IMR-90 (cell line): ENCODE measurements around the gene NEURL4. TPM values are rescaled to one million over a fixed set of nuclear protein-coding genes. Genes with fewer than 3 reads are reported as not detected.

ENCODE experiments used
- ATAC-seq: fragments of 200-7000 bp; cut with Tn5 transposase; 2 replicates; pipeline ENCODE4 v1.9.1; 2020; ENCODE audit warnings: low read depth, mild to moderate bottlenecking, moderate library complexity
- BruUV-seq: library from RNA; stranded (reverse); fragments of 400-500 nt; replicated peaks from 2 replicates; lab custom pipeline; 2021; lab: Mats Ljungman, UMichigan
- CTCF ChIA-PET: fragments of 300-600 bp; formaldehyde crosslinking; extraction: SDS; loops from one replicate; lab custom pipeline; 2021; ENCODE audit warnings: antibody characterized with exemption; lab: Yijun Ruan, JAX
- POLR2A ChIA-PET: fragments of 300-600 bp; sonication (Branson Sonifier 250); formaldehyde crosslinking; loops from one replicate; lab custom pipeline; 2022; ENCODE audit warnings: antibody characterized with exemption; ENCODE audit not compliant: unreplicated experiment; lab: Charles Lee
- DNase-seq: peaks from one replicate; pipeline ENCODE4 v3.0.0; 2013
- H2AFZ ChIP-seq: replicated peaks from 2 replicates; pipeline ENCODE3; 2013; ENCODE audit warnings: low read length, mild to moderate bottlenecking; ENCODE audit not compliant: poor library complexity
- H2AK5ac ChIP-seq: 2 replicates; pipeline ENCODE4 v1.6.1; 2013; ENCODE audit warnings: low read depth, low read length, inconsistent platforms
- H2AK9ac ChIP-seq: replicated peaks from 2 replicates; pipeline ENCODE3; 2013; ENCODE audit warnings: mild to moderate bottlenecking, low read depth, low read length, moderate library complexity; ENCODE audit not compliant: poor library complexity
- H2BK120ac ChIP-seq: 2 replicates; pipeline ENCODE4 v1.6.1; 2013; ENCODE audit warnings: low read depth, low read length, inconsistent platforms
- H2BK15ac ChIP-seq: 3 replicates; pipeline ENCODE4 v1.6.1; 2013; ENCODE audit warnings: low read depth, low read length, inconsistent platforms
- H2BK20ac ChIP-seq: 2 replicates; pipeline ENCODE4 v1.6.1; 2013; ENCODE audit warnings: low read depth, mild to moderate bottlenecking, inconsistent platforms, low read length, moderate library complexity
- H2BK5ac ChIP-seq: 2 replicates; pipeline ENCODE4 v1.6.1; 2013; ENCODE audit warnings: mild to moderate bottlenecking, low read depth, low read length, inconsistent platforms; ENCODE audit not compliant: poor library complexity, severe bottlenecking
- H3K14ac ChIP-seq: replicated peaks from 2 replicates; pipeline ENCODE4 v1.6.1; 2013; ENCODE audit warnings: low read depth, low read length, inconsistent platforms
- H3K18ac ChIP-seq: 2 replicates; pipeline ENCODE4 v1.6.1; 2013; ENCODE audit warnings: low read depth, low read length, control low read depth
- H3K23ac ChIP-seq: 2 replicates; pipeline ENCODE4 v1.6.1; 2013; ENCODE audit warnings: low read depth, low read length, inconsistent platforms
- H3K27ac ChIP-seq: 2 replicates; pipeline ENCODE4 v1.5.1; 2013; ENCODE audit warnings: mild to moderate bottlenecking, control low read depth, low read length; ENCODE audit not compliant: insufficient read depth
- H3K27me3 ChIP-seq: 2 replicates; pipeline ENCODE4 v1.6.1; 2013; ENCODE audit warnings: low read length; ENCODE audit not compliant: control insufficient read depth, insufficient read depth
- H3K36me3 ChIP-seq: 2 replicates; pipeline ENCODE4 v1.6.1; 2013; ENCODE audit warnings: low read length, mixed read lengths; ENCODE audit not compliant: control insufficient read depth, insufficient read depth
- H3K4ac ChIP-seq: 2 replicates; pipeline ENCODE4 v1.6.1; 2013; ENCODE audit warnings: low read depth, low read length, inconsistent platforms
- H3K4me1 ChIP-seq: 2 replicates; pipeline ENCODE4 v1.6.1; 2013; ENCODE audit warnings: low read length, mixed read lengths; ENCODE audit not compliant: control insufficient read depth, insufficient read depth
- H3K4me2 ChIP-seq: 2 replicates; pipeline ENCODE4 v1.6.1; 2013; ENCODE audit warnings: low read depth, mild to moderate bottlenecking, control low read depth, low read length, moderate library complexity
- H3K4me3 ChIP-seq: 2 replicates; pipeline ENCODE4 v1.5.1; 2013; ENCODE audit warnings: low read depth, mild to moderate bottlenecking, control low read depth, low read length, moderate library complexity; ENCODE audit not compliant: insufficient read depth
- H3K56ac ChIP-seq: 2 replicates; pipeline ENCODE4 v1.6.1; 2013; ENCODE audit warnings: low read length, inconsistent platforms; ENCODE audit not compliant: insufficient read depth; ENCODE audit errors: extremely low read depth
- H3K79me1 ChIP-seq, 2 experiments: 2 replicates each; pipeline ENCODE4 v1.6.1; 2013; ENCODE audit warnings: low read length in 2 of 2, inconsistent platforms in 1 of 2, low read depth in 1 of 2
- H3K9ac ChIP-seq: 2 replicates; pipeline ENCODE4 v1.6.1; 2013; ENCODE audit warnings: low read depth, low read length, control low read depth
- H3K9me1 ChIP-seq: 2 replicates; pipeline ENCODE4 v1.6.1; 2013; ENCODE audit warnings: low read length, inconsistent platforms; ENCODE audit not compliant: insufficient read depth
- H3K9me3 ChIP-seq: 2 replicates; pipeline ENCODE4 v1.6.1; 2013; ENCODE audit warnings: low read length; ENCODE audit not compliant: control insufficient read depth, insufficient read depth
- H4K20me1 ChIP-seq: 2 replicates; pipeline ENCODE4 v1.6.1; 2013; ENCODE audit warnings: low read length, inconsistent platforms; ENCODE audit not compliant: insufficient read depth
- H4K5ac ChIP-seq: 2 replicates; pipeline ENCODE4 v1.6.1; 2013; ENCODE audit warnings: mild to moderate bottlenecking, low read depth, low read length, control low read depth
- H4K8ac ChIP-seq, 2 experiments: 2 replicates each; pipeline ENCODE4 v1.6.1; 2013; ENCODE audit warnings: low read depth in 2 of 2, low read length in 2 of 2, control low read depth in 1 of 2, inconsistent platforms in 1 of 2
- H4K91ac ChIP-seq: 2 replicates; pipeline ENCODE4 v1.6.1; 2013; ENCODE audit warnings: low read depth, low read length, inconsistent platforms; ENCODE audit not compliant: insufficient read depth
- BHLHE40 ChIP-seq: fragments of 150-350 bp; IDR thresholded peaks from 2 replicates; pipeline ENCODE4 v1.6.1; 2016; ENCODE audit warnings: mild to moderate bottlenecking, low read depth, low read length
- CEBPB ChIP-seq: IDR thresholded peaks from 2 replicates; pipeline ENCODE4 v1.6.1; 2012; ENCODE audit warnings: low read depth, low read length, improper control_type of control experiment
- RFX5 ChIP-seq: IDR thresholded peaks from 2 replicates; pipeline ENCODE4 v1.8.0; 2012; ENCODE audit warnings: low read depth, mild to moderate bottlenecking, low read length, moderate library complexity
- WGBS, 2 experiments: methylation state at CpG; one replicate each; pipeline versions ENCODE4 v1.1.5 to v1.1.7; 2013; ENCODE audit warnings: missing lambda C conversion rate in 2 of 2; ENCODE audit not compliant: insufficient read length in 1 of 2; ENCODE audit errors: extremely low coverage in 2 of 2; 5-methylcytosine and 5-hydroxymethylcytosine counted together
- dilution Hi-C: fragments of 300-500 bp; cut with HindIII; formaldehyde crosslinking; loops from one replicate; pipeline ENCODE4 v1.14.3; 2018; ENCODE audit warnings: low sequenced_read_pairs; ENCODE audit not compliant: unreplicated experiment
- in situ Hi-C: fragments of 300-500 bp; cut with MboI; formaldehyde crosslinking; loops from 3 replicates; pipeline ENCODE4 v1.14.3; 2019; ENCODE audit warnings: low sequenced_read_pairs, inconsistent platforms, mixed read lengths
- intact Hi-C: fragments of 100-400 bp; cut with micrococcal nuclease; formaldehyde crosslinking; loops from 2 replicates; pipeline ENCODE4 v1.10.0; 2022
- polyA plus RNA-seq, 3 experiments: library from polyadenylated mRNA; depleted of rRNA; stranded (reverse); fragments of >200 nt; gene quantifications; 2 replicates each; pipeline ENCODE4 v1.2.3, GENCODE V29; 2012; ENCODE audit warnings: low replicate concordance in 1 of 3
- total RNA-seq: library from RNA; depleted of rRNA; stranded (reverse); fragments of >200 nt; gene quantifications from 2 replicates; pipeline ENCODE4 v1.2.3, GENCODE V29; 2012

NEURL4 gene
- total and polyA plus RNA-seq, 2 of the 4 experiments (the other 2 are of a cell fraction) = 8.4 to 23.3 TPM

DNA sequence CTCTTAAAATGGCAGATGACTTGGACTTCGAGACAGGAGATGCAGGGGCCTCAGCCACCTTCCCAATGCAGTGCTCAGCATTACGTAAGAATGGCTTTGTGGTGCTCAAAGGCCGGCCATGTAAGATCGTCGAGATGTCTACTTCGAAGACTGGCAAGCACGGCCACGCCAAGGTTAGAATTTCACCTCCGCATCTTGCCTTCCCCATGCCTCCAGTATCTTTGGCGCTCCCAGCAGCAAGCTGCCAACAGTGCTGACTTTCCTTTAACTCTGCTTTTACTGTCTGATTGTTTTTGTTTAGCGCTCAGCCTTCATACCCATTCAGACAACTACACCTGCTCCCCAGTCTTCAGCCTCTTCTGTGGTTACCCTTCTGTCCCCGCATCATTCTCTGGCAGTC lies 19.5 kb downstream of the NEURL4 start:
- H3K9ac ChIP-seq = no peak overlapping the region
- H3K4me1 ChIP-seq = peaks cover 4% of the 10 kb centered on the region; the same call in 1 of the 2 replicates
- H3K4me2 ChIP-seq = no peak overlapping the region
- no peak overlapping the region for H2BK5ac ChIP-seq
- H3K4me3 ChIP-seq = no peak overlapping the region
- TF ChIP-seq BHLHE40 (no peak), CEBPB (0 out of 2 replicates have a peak, but pooled peaks have one; percentile 19), RFX5 (no peak)
- DNase-seq (no peak), ATAC-seq (no peak)
- ChIA-PET CTCF (interaction anchor here (0.9 kb wide), 1 partner anchor 10 kb away, joined by 3 read pairs; no protein-coding TSS in a partner anchor), POLR2A (no interaction called here)
- no peak overlapping the region for H4K5ac ChIP-seq
- no peak overlapping the region for H2AK5ac ChIP-seq
- no peak overlapping the region for H4K8ac ChIP-seq
- no peak overlapping the region for H3K18ac ChIP-seq
- dilution Hi-C loops (no loop called here), intact Hi-C loops (no loop called here), in situ Hi-C loops (loop anchor here (10.0 kb wide), 1 partner anchor 265 kb away; the partner anchor contains the start of gene SLC16A11)
- no peaks in the 10 kb centered on the region for H3K9me3 ChIP-seq
- H4K91ac ChIP-seq = no peak overlapping the region
- H3K79me1 ChIP-seq = peaks cover 25 to 58% of the 10 kb centered on the region in 2 experiments
- BruUV-seq = no TSS peak
- peaks cover 62% of the 10 kb centered on the region for H4K20me1 ChIP-seq
- H2AFZ ChIP-seq = no peak overlapping the region
- WGBS, 2 experiments = 91% methylated on average over 10 of the region's 12 CpGs; no CpG with 5 or more reads in 1 of the 2 experiments
- H3K27me3 ChIP-seq = no peaks in the 10 kb centered on the region
- no peak overlapping the region for H2BK15ac ChIP-seq
- H2AK9ac ChIP-seq = no peak overlapping the region
- H3K27ac ChIP-seq = no peak overlapping the region
- no peak overlapping the region for H2BK20ac ChIP-seq
- no peak overlapping the region for H2BK120ac ChIP-seq
- H3K4ac ChIP-seq = no peak overlapping the region
- no peak overlapping the region for H3K56ac ChIP-seq
- peaks cover 34% of the 10 kb centered on the region for H3K36me3 ChIP-seq
- H3K14ac ChIP-seq = no peak overlapping the region
- no peak overlapping the region for H3K23ac ChIP-seq
- H3K9me1 ChIP-seq = peaks cover 13% of the 10 kb centered on the region
